Endometrial microvascular endothelial cells (primary cell): Measurements from ENCODE around the gene PLEKHM3. TPM values are rescaled to one million over a fixed set of nuclear protein-coding genes. Genes with fewer than 3 reads are reported as not detected.

ENCODE experiments used
- in situ Hi-C: cut with HindIII; loops from 2 replicates; pipeline ENCODE4 v1.10.0; 2017; ENCODE audit warnings: low sequenced_read_pairs, low pct_unique_long_range_greater_than_20kb; ENCODE audit errors: inconsistent ontology term
- total RNA-seq: library from RNA; depleted of rRNA; stranded (reverse); fragments of >200 nt; gene quantifications from one replicate; pipeline ENCODE4 v1.2.3, GENCODE V29; 2015; ENCODE audit errors: inconsistent ontology term

Gene PLEKHM3
- total RNA-seq, 1 donor from 2014 or later, result 3.3 TPM

DNA sequence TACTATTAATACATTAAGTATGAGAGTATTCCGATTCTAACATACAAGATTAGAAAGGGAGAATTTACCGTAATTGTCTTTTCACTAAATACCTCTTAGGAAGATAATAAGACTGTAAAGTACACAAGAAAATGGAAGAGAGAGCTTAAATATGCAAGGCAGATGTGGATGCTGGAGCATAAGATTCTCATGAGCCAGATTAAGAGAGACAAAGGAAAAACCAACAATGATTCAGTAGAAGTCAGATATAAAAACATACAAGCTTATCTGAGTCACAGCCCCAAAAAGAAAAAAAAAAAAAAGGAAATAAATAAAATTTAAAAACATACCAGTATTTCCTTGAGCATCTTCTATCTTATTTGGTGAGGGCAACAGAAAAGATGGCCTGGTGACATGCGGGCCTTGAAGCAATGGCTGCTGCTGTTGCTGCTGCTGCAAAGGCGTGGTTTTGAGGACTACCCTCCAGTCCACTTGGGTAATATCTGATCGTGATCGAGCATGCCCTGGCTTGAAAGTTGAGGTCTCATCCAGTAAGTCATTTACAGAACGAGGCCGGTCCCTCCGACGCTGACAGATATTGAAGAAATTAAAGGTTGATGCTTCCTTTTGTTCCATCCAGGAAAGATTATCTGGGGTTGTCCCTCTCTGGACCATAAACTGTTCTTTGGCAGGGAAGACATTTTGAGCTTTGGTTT, 24.5 kb downstream of the PLEKHM3 start:
- in situ Hi-C loops, result no loop called here

- in situ Hi-C loops, result no loop called here
These were observed 28.5 kb downstream of the PLEKHM3 start for GRCh38 chr2:207996848-207997247.

- in situ Hi-C loops, result no loop called here
These were observed 29.4 kb downstream of the PLEKHM3 start for GRCh38 chr2:207995887-207996286.

DNA sequence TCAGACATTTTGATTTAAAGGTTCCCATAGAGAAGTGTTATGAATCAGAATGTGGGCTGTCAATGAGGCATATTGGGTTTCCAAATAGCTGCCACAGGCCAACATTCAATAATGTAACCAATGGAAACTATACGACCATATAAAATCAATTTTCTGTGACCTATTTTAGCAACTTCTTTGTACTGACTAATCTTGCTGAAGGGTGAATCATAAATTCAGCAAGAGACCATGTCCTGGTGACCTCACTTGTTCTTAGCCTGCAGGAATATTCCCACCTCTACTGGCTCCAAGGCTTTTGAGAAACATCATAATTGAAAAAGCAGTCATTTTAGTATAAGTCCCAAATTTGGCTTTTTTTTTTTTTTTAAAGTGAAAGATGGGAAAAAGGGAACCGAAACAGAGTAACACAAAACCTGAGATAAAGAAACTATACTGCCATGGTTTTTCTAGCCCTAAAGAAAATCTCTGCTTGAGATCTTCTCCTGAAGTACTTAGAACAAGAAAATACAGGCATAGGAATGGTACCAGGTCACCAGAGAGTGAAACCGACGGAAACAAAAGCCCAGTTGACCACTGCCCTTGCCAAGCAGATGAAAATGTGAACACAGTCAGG, 32.1 kb downstream of the PLEKHM3 start:
- in situ Hi-C loops, result no loop called here

DNA sequence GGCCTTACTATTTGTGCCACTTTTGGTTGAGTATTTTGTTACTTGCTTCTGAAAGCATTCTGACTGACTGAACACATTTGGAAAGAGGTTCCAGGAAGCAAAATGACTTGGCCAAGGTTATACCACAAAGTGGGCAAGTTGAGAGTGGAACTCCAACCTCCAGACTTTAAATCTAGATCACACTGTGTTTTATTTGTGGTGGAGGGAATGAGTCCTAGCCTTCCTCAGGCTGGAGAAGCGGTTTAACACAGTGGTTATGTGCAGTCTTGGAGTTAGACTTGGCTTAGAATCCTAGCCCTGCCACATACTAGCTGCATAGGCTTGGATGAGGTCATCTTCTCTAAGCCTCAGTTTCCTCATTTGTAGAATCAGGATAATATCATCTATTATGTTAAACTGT, 33.4 kb downstream of the PLEKHM3 start:
- in situ Hi-C loops, result no loop called here

DNA sequence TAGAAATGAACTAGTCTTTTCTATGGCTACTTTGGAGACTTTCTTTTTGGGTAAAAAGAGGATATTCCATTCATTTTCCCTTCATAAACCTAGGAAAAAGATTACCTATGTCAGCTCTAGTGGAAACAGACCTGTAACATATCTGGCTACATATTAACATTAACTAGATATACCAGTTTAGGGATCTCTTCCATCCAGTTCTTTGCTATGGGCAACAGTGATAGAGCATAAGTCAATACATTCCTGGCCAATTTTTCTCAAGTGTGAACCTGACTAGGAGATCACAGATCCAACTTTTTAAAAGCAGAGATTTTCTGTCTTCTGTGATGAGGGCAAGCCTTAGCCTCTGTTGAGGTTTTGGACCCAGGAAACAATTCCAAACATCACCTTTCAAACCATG, 34.5 kb downstream of the PLEKHM3 start:
- in situ Hi-C loops, result no loop called here

GRCh38 chr2:207988975-207989374, 36.4 kb downstream of the PLEKHM3 start:
- in situ Hi-C loops, result no loop called here

DNA sequence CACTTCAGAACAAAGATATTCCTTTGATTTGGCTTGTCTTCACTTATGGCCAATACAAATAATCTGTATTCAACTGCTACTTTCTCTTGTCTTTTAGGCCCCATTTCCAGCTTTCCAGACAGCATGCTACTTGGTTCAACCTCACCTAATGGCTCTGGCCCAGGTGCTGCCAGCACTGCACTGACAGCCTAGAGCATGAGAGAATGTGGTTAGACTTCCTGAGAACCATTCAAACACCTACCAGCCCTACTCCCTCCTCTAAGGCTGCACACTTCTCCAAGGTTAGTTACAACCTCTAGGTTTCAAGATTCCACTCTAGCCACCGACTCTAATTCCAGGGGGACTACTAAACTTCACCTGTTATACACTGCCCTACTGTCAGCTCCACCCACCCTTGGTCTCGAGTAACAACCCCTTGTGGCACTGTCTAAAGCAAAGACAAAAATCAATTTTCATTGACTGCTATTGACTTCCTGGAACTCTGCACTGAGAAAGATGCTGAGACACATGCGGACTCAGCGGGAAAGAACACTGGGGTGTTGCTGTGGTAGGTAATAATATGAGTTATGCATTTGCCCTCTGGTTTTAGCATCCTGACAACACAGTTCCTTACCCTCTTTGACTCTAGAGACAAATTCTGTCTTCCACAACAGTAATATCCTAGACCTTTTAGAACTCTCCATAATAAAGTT, 38.2 kb downstream of the PLEKHM3 start:
- in situ Hi-C loops, result no loop called here

DNA sequence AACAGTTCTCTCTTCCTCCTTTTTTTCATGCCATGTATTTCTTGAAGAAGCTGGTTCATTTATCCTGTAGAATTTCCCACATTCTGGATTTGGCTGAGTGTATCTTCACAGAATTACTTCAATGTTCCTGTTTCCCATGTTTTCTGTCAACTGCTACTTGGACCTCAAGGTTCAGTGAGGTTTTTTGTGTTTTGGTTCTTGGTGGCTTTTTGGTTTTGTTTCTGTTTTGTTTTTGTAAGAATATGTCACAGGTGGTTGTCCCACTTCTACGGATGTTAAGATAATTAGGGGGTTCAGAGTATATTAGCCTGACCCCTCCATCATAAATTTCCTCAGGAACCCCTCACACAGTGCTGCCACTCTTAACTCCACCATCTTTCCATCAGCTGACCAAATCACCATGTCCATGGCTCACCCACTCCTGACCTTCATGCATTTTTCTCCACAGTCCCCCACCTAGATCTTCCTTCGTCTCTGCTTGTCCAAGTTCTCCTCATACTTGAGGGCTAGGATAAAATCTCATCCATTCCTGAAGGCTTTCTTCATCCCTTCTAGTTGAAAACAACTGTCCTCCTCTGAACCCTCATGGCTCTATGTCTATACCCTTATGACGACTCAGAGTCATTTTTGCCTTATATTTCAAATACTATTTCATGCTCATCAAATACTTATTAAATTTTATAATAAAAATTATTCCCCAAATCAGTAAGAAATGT, 40.4 kb downstream of the PLEKHM3 start:
- in situ Hi-C loops, result no loop called here

- in situ Hi-C loops, result no loop called here
These were observed 41.7 kb downstream of the PLEKHM3 start for GRCh38 chr2:207983641-207984042.

DNA sequence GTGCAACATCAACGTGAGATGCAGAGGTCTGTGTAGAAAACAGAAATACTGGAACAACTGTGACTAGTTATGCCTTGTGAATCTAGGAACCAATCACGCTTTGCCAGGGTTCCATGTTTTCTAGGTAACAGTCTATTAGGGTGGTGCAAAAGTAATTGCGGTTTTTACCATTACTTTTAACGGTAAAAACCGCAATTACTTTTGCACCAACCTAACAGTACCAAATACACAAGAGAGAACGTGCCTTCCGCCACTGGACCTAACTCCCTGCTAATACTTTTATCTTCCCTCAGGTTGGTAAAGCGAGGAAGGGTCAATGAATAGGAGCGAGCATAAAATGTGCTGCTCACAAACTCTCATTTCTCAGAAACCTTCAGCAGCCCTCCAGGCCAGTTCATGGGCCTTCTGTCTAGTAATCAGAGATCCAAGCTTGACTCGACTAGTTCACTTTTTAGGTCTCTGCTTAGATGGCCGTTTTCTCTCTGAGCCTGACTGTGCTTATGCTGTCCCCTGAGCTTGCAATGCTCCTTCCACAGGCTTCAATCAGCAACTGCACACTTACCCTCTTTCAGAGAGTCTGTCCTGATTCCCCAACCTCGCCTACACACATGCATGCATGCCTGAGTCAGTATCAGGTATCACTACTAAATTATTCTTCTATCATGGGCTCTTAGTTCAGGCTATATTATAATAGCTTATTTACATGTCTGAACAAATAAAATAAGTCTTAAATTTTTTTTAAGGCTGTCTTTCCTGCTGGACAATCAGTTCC, 47.0 kb downstream of the PLEKHM3 start:
- in situ Hi-C loops, result no loop called here

GRCh38 chr2:207975921-207976320, 49.4 kb downstream of the PLEKHM3 start:
- in situ Hi-C loops, result no loop called here

DNA sequence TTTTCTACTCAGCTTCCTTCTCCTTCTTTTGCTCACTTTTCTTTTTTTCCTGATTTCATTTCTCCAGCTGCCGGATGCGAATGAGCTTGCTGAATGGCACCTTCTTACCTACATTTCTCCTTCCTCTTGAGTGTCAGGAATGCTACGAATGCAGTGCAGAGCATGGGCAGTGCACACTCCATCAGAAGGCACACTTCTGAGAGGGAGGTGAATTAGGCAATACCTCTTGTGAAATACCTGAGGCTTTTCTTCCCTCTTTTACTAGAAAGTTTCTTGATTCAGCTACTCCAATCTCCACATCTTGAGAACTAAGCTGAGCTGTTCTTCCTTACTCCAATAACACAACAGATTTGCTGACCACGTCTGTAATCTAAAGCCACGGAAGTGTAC, 51.1 kb downstream of the PLEKHM3 start:
- in situ Hi-C loops, result no loop called here

DNA sequence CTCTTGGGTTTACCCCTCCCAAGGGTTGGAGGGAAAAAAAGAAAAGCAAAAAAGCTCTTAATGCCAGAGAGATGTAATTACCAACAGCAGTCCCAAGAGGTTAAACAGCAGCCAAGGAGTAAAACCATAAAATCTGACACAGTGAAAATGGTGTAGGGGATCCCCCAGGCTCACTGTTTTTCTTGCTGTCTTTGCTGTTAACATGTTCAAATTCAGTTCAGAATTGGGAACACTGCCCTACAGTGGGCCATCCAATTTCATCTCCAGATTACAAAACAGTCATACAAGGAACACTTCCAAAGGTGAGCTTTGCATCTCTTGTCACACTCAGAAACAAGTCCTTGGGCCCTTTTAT, 54.5 kb downstream of the PLEKHM3 start:
- in situ Hi-C loops, result no loop called here

GRCh38 chr2:207970147-207970825, 55.0 kb downstream of the PLEKHM3 start:
- in situ Hi-C loops, result no loop called here

- in situ Hi-C loops, result no loop called here
These were observed 56.1 kb downstream of the PLEKHM3 start for GRCh38 chr2:207969249-207969648.

- in situ Hi-C loops, result no loop called here
These were observed 58.2 kb downstream of the PLEKHM3 start for GRCh38 chr2:207967121-207967520.

- in situ Hi-C loops, result no loop called here
These were observed 64.4 kb downstream of the PLEKHM3 start for GRCh38 chr2:207960911-207961310.

GRCh38 chr2:207960090-207960489, 65.2 kb downstream of the PLEKHM3 start:
- in situ Hi-C loops, result no loop called here
